Hematopoietic multipotent progenitor cell (in vitro differentiated cells): ENCODE measurements around the gene GJB1. TPM values are rescaled to one million over a fixed set of nuclear protein-coding genes. Genes with fewer than 3 reads are reported as not detected.
"Not testable (repeated sequence)": the region's sequence is repeated elsewhere in the genome, so short reads cannot be mapped to it uniquely, and the experiment has no call there.

Experiments
- DNase-seq, 3 donors: peaks; one replicate each; pipeline ENCODE4 v3.0.0-alpha.2; 2011 to 2015; ENCODE audit warnings: low read depth in 2 of 3, low spot score in 2 of 3
- total RNA-seq: library from RNA; depleted of rRNA; stranded (reverse); fragments of >200 nt; gene quantifications from one replicate; pipeline ENCODE4 v1.2.3, GENCODE V29; 2012

The GJB1 gene
- total RNA-seq, 1 donor, result not detected

DNA sequence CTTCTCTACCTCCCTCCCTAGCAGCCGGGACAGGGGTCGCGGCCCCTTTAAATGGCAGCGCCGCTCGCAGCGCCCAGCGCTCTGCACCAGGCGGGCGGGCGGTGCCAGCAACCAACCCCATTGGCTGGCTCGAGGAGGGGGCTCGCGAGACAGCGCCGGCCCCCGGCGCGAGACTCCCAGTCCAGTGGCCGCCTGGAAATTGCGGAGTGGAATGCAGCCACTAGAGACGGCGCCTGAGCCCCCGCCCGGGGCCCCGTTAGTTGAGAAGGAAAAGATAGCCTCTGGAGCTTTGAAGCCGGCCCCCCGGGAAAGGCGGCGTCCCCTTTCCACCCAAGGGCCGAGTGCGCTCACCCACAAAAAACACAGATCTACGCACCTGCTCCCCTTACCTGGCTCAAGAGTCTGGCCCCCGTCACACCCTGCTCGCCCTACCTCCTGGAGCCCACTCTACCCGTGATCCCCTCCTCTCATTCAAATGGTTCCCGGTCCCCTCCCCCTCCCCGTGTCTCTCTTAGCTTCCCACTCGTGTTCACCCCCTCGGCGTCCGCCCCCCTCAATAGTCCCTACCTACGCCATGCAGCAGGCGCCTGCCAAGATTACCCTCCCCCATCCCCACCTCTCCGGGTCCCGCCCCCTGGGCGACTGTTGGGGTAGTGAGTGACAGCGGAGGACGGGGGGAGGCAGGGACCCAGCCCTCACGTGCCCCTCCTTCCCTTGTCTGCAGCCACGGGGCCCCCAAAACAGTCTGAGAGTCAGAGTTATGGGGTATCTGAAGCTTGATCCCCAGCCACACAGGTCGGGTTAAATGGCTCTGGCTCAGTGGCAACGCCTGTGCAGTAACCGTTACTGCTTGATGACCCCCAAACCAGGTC lies 31.3 kb downstream of the GJB1 start, which contains the start of gene ZMYM3:
TSS of gene ZMYM3 (minus strand) at position 49 of the 872 bp plus-strand sequence. CDS start 885 bp downstream, outside the sequence.
- peak; percentile 33 to 90 (median 85) for DNase-seq

DNA sequence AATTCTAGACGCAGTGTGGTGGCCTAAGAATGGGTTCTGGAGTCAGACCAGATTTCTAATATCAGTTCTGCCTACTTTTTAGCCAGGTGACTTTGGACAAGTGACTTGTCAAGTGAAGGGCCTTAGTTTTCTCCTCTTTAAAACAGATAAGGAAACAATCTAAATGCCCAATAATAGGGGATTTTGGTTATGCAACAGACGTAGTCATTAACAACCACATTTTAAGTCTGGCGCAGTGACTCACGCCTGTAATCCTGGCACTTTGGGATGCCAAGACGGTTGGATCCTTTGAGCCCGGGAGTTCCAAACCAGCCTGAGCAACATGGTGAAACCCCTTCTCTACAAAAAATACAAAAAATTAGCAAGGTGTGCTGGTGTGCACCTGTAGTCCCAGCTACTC lies 33.0 kb downstream of the GJB1 start:
- no peak for DNase-seq

DNA sequence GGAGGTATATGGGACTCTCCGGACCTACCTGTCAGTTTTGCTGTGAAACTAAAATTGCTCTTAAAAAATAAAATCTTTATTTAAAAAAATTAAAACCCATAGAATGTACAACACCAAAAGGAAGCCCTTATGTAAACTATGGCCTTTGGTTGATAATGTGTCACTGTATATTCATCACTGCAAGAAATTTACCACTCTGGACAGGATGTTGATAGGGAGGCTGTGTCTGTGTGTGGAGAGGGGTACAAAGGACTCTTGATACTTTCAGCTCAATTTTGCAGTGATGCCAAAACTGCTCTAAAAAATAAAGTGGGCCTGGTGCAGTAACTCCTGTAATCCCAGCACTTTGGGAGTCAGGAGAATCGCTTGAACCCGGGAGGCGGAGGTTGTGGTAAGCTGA lies 33.8 kb downstream of the GJB1 start:
- no peak for DNase-seq

DNA sequence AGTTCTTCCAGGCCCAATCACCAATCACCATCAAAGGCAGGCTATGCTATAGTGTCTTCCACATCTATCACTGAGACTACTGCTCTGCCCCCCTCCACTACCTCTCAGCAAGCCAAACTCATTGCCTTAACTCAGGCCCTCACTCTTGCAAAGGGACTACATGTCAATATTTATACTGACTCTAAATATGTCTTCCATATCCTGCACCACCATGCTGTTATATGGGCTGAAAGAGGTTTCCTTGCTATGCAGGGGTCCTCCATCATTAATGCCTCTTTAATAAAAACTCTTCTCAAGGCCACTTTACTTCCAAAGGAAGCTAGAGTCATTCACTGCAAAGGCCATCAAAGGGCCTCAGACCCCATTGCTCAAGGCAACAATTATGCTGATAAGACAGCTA lies 45.6 kb downstream of the GJB1 start:
- not testable (repeated sequence) for DNase-seq

DNA sequence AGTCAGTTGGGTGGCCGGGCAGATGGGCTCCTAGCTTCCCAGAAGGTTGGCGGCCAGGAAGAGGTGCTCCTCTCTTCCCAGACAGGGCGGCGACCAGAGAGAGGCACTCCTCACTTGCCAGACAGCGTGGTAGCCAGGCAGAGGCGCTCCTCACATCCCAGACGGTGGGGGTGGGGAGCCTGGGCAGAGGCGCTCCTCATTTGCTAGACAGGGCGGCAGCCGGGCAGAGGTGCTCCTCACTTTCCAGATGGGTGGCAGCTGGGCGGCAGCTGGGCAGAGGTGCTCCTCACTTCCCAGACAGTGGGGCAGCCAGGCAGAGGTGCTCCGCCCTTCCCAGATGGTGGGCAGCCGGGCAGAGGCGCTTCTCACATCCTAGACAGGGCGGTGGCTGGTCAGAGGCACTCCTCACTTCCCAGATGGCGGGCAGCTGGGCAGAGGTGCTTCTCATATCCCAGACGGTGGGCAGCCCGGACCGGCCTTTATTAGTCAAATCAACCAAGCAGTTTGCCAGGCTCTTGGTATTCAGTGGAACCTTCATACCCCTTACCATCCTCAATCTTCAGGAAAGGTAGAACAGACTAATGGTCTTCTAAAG lies 46.9 kb downstream of the GJB1 start:
- DNase-seq, result no peak

DNA sequence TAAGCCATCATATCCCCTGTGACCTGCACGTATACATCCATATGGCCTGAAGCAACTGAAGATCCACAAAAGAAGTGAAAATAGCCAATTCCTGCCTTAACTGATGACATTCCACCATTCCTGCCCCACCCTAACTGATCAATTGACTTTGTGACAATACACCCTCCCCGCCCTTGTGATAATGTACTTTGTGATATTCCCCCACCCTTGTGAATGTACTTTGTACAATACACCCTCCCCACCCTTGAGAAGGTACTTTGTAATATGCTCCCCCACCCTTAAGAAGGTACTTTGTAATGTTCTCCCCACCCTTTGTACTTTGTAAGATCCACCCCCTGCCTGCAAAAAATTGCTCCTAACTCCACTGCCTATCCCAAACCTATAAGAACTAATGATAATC lies 49.3 kb downstream of the GJB1 start:
- DNase-seq, result not testable (repeated sequence)

Other genes starting within 250 kb of the GJB1 start
- gene SNX12, start 154.9 kb upstream of the GJB1 start, total RNA-seq, result 29.6 TPM
- gene FOXO4, start 127.4 kb upstream of the GJB1 start, total RNA-seq, result 22.4 TPM
- gene CXorf65, start 116.5 kb upstream of the GJB1 start, total RNA-seq, result not detected
- gene IL2RG, start 111.6 kb upstream of the GJB1 start, total RNA-seq, result 119 TPM
- 106 TPM for gene MED12, start 104.6 kb upstream of the GJB1 start, total RNA-seq
- 1.3 TPM for gene NLGN3, start 78.4 kb upstream of the GJB1 start, total RNA-seq
- 47.4 TPM for gene ZMYM3, start 30.9 kb downstream of the GJB1 start, total RNA-seq
- 340 TPM for gene NONO, start 60.4 kb downstream of the GJB1 start, total RNA-seq
- gene ITGB1BP2, start 78.5 kb downstream of the GJB1 start, total RNA-seq, result 1.1 TPM
- 29.9 TPM for gene TAF1, start 143.1 kb downstream of the GJB1 start, total RNA-seq